ENCODE results near the gene REST.
"Not testable (repeated sequence)": the region's sequence is repeated elsewhere in the genome, so short reads cannot be mapped to it uniquely, and the experiment has no call there.

REST gene, protein sequence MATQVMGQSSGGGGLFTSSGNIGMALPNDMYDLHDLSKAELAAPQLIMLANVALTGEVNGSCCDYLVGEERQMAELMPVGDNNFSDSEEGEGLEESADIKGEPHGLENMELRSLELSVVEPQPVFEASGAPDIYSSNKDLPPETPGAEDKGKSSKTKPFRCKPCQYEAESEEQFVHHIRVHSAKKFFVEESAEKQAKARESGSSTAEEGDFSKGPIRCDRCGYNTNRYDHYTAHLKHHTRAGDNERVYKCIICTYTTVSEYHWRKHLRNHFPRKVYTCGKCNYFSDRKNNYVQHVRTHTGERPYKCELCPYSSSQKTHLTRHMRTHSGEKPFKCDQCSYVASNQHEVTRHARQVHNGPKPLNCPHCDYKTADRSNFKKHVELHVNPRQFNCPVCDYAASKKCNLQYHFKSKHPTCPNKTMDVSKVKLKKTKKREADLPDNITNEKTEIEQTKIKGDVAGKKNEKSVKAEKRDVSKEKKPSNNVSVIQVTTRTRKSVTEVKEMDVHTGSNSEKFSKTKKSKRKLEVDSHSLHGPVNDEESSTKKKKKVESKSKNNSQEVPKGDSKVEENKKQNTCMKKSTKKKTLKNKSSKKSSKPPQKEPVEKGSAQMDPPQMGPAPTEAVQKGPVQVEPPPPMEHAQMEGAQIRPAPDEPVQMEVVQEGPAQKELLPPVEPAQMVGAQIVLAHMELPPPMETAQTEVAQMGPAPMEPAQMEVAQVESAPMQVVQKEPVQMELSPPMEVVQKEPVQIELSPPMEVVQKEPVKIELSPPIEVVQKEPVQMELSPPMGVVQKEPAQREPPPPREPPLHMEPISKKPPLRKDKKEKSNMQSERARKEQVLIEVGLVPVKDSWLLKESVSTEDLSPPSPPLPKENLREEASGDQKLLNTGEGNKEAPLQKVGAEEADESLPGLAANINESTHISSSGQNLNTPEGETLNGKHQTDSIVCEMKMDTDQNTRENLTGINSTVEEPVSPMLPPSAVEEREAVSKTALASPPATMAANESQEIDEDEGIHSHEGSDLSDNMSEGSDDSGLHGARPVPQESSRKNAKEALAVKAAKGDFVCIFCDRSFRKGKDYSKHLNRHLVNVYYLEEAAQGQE

GRCh38 chr4:56907489-56908205 lies at the start of gene REST:
REST (plus strand) TSS chr4:56907900; CDS start chr4:56910639, 2,739 bp downstream.
- DNase-seq = peak; percentile 75

- no peak for DNase-seq
These were observed 47.9 kb upstream of the REST start for GRCh38 chr4:56859841-56860240.

- no peak for DNase-seq
These were observed 46.9 kb upstream of the REST start for GRCh38 chr4:56860781-56861180.

- peak; percentile 34 for DNase-seq
These were observed 46.3 kb upstream of the REST start for GRCh38 chr4:56861360-56861759.

DNA sequence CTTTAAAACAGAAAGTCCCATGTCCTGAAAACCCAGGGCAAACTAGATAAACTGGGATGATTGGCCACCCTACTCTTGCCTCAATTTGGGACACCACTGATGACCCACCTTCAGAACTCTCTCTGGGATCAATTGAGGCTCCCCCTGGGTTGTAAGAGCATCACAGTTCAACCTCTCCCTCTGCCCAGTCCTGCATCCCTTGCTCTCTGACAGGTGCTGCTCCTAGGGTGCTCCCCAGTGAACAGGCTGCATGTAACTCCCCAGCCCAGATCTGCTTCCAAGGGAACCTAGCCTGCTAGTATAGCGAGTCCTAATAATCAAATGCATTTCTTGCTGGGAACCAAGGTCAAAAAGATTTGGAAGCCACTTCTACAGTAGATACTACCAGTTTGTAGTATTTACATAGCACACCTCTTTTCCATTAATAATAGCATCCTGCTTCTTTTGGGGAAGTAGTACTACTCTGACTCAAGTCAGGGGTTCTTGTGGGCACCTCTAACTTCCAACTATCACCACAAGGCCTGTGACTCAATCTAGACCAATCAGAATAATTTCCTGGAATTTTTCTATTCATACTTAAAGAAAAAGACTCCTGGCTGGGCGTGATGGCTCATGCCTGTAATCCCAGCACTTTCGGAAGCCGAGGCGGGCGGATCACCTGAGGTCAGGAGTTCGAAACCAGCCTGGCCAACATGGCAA lies 44.1 kb upstream of the REST start:
- DNase-seq = peak; percentile 31

GRCh38 chr4:56870946-56871345 lies 36.8 kb upstream of the REST start:
- DNase-seq = peak; percentile 77

DNA sequence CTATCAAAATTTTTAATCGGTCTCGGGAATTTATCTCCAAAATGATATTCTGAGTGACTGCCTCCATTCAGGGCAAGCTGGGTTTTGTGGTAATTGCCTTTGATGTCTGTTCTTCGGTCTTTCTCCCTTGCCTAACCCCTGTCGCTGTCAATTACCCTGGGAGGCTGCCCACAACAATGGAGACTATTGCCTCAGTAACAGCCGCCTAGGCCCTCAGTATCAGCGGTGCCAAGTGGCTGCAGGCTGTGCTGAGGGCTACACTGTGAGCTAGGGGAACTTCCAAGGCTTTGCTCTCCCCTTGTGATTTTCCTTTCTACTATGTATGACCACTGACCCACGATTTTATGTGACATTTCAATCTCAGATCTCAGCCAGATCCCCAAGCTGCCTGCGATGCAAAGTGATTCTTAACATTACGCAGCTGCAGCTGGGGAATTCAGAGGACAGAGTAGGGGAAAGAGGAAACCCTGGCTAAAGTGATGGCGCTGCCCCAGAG lies 36.3 kb upstream of the REST start:
- DNase-seq = peak; percentile 14

DNA sequence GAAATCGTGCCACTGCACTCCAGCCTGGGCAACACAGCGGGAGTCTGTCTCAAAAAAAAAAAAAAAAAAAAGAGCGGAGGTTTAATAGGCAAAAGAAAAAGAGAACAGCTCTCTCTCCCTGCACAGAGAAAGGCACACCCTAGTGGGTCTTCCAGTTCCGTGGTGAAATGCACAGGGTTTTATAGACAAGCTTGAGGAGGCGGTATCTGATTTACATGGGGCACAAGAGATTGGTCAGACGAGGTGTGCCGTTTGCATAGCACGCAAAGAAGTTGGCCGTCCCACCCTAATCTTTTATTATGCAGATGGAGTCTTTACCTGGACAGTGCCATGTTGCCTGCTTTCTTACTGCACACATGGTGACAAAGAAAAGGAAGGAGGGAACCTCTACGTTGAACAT lies 33.5 kb upstream of the REST start:
- DNase-seq = no peak

GRCh38 chr4:56874923-56875322 lies 32.8 kb upstream of the REST start:
- DNase-seq = peak; percentile 10

GRCh38 chr4:56876264-56876663 lies 31.4 kb upstream of the REST start:
- DNase-seq = no peak

DNA sequence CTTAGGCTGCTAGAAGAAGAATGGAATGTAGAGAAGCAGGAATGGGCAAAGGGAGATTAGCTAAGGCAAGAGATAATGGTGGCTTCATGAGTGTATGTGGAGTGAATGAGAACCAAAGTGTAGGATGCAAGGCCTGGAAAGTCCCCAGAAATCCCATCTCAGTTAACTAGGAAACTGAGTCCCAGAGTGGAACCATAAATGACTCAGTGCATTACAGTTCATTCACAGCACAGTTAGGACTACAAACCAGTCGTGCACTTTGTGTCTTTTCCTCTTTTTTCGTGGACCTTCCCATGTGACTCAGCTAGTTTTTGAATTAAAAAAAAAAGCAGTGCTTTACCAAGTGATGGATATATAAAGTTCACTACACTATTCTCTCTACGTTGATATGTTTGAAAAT lies 27.7 kb upstream of the REST start:
- no peak for DNase-seq

DNA sequence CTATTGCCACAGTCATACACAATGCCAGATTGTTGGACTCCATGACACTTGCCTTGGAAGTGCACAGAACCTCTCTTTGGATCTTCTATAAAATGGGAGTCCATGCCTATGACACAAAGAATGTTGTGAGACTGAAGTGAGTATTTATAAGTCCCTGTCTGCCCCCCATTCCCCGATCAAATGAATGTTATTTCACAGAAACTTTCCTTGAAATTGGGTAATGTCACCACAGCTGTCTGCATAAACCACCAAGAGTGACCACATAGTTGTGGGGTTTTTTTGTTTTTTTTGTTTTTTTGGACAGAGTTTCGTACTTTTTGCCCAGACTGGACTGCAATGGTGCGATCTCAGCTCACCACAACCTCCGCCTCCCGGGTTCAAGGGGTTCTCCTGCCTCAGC lies 27.1 kb upstream of the REST start:
- DNase-seq = no peak

GRCh38 chr4:56884511-56884910 lies 23.2 kb upstream of the REST start:
- DNase-seq = not testable (repeated sequence)

- no peak for DNase-seq
These were observed 15.0 kb upstream of the REST start for GRCh38 chr4:56892691-56893090.

DNA sequence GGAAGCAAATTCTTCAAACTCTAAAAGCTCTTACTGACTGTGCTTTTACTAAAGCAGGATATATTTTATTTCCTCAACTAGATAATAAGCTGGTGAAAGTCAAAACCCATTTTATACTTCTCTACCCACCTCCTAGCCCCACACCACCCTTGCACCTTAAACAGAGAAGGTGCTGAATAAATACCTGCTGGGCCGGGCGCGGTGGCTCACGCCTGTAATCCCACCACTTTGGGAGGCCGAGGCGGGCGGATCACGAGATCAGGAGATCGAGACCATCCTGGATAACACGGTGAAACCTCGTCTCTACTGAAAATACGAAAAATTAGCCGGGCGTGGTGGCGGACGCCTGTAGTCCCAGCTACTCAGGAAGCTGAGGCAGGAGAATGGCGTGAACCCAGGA lies 9.9 kb upstream of the REST start:
- not testable (repeated sequence) for DNase-seq

DNA sequence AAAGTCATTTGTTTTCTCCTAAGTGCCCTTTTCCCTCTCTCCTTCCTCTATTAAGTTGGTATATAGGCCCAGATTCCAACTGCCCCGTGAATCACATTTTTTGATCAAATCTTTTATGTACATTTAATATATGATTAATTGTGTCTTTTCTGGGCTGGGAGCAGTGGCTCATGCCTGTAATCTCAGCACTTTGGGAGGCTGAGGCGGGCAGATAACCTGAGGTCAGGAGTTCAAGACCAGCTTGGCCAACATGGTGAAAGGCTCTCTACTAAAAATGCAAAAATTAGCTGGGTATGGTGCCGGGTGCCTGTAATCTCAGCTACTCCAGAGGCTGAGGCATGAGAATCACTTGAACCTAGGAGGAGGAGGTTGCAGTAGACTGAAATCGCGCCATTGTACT lies 7.5 kb upstream of the REST start:
- not testable (repeated sequence) for DNase-seq

- no peak for DNase-seq
These were observed 5.0 kb upstream of the REST start for GRCh38 chr4:56902703-56903102.

DNA sequence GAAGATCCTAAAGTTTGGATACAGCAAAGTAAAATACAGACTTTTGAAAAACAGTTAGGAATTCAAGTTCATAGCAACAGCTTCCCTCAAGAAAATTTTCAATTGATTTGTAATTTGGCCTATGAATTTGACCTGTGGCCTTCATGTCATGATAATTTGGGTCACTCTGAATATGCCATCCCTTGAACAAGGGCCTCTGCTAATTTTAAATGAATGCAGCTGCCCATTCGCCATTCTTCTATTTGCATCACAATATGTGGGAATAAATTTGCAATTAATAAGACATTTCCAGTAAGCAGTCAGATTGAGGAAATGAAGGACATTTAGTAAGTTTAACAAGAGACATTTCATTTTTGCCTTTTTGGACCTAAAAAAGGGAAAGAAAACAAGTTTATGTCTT lies 1.9 kb upstream of the REST start:
- DNase-seq = no peak

DNA sequence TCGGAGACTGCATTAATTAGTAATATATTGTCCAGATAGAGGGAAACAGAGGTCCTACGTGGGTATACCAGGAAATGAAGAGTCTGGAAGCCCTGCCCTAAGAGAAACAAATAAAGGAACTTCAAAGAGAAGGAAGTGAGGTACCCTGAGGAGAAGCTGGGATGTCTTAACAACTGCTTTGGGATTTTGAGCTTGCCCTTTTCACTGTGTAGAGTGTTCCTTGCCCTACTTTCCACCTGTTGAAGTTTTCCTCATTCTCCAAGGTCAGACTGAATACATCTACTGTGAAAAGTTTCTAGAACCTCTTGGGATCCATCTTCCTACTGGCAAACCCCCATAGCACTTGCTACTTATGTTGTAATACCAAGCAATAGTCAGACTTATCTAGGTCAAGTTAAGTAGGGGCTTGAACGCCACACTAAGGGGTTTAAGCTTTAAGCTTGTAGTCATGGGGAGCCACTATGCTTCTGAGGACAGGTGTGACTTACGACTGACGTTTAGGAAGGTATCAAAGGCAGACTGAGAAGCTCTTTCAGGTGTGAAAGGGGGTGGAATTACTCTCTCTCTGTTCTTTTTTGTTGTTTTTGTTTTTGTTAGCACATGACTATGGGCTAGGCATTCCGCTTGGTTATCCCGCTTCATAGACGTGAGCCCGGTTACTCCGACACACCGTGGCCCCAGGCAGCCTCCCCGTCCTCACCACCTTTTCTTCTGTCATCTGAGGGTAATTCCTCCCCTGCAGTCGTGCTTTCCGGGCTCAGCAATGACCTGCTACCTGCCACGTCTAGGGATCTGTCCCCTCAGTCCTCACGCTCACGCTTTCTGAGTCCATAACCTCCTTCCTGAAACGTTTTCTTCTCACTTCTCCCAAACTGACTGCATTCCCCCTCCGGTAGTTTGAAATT lies 959 bp upstream of the REST start:
- DNase-seq = no peak

DNA sequence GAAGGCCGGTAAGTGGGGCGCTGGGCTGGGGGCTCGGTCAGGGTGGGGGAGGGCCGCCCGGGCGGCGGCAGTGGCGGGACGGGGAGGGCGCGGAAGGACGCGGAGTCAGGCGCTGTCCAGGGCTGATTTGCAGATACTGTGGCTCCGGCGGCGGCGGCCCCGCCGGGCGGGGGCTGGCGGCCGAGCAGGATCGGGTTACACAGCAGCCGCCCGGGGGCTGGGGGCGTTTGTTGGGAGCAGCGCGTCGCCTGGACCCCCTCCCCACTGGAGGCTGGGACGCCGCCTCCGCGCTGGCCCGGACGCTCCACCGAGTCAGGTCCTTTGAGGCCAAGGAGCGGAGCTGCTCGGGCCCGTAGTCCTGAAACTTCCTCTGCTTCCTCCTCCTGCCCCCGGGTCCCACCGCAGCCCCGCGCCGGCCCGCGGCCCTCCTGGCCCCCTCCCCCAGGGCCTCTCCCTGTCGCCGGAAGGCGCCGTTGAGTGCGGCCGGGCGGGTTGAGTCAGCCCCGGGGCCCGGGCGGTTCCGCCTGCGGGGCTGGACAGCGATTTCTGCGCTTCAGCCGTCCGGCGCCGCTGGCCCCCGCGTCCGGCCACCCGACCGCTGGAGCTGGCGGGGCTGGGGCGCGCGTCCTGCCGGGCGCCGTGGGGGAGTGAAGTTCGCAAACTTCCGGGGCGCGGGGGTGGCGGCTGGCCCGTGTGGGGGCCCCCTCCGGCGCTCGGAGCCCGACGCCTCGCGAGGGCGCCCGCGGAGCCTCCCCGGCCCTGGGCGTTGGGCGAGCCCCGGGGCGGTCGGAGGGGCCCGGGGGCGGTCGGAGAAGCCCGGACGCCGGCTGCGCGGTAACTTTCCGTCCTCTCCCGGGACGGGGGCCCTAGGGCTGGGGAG lies 746 bp downstream of the REST start:
- DNase-seq = peak; percentile 76
